ENCODE data around the gene EPS8.
A peak's percentile ranks its signal among the peaks of the same experiment; 100 is the strongest.

EPS8 gene

GRCh38 chr12:15709551-15709950 lies 79.6 kb downstream of the EPS8 start:
- TF ChIP-seq CTCF (IDR thresholded peaks at IDR 0.05) (no peak), ZFX (IDR thresholded peaks at IDR 0.05; ENCODE audit: borderline replicate concordance) (no peak)
- no peak overlapping the region for H3K27ac ChIP-seq

DNA sequence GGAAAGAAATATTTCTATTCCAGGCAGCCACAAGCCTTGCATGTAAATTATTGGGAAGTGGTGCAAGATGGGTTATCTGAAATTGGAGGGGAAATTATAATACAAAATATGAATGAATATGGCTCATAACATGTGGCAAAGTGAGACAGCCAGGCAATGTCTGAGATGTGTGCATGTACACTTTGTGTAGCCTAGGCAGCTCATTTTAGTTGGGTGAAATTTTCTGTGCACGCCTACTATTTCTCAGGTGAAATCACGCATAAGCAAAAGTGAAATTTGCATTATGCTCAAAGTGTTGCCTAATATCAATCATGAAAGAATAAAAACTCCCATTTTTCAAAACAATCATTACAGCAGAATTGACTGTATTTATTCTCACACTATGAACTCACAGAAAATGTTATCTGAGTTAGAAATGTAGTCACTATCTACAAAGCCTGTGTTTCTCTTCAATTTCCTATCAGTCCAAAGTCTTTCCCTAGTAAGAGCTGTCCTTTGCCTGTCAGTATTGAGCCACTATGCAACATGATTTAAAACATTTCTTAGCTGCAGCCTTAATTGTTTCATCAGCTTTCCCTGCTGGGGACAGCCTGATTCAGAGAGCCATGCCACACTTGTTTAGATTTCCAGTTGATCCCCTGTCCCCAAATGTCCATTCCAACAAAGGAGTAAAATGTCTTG lies 80.7 kb downstream of the EPS8 start:
- TF ChIP-seq CTCF (IDR thresholded peaks at IDR 0.05) = no peak
- TF ChIP-seq ZFX (IDR thresholded peaks at IDR 0.05; ENCODE audit: borderline replicate concordance) = no peak

DNA sequence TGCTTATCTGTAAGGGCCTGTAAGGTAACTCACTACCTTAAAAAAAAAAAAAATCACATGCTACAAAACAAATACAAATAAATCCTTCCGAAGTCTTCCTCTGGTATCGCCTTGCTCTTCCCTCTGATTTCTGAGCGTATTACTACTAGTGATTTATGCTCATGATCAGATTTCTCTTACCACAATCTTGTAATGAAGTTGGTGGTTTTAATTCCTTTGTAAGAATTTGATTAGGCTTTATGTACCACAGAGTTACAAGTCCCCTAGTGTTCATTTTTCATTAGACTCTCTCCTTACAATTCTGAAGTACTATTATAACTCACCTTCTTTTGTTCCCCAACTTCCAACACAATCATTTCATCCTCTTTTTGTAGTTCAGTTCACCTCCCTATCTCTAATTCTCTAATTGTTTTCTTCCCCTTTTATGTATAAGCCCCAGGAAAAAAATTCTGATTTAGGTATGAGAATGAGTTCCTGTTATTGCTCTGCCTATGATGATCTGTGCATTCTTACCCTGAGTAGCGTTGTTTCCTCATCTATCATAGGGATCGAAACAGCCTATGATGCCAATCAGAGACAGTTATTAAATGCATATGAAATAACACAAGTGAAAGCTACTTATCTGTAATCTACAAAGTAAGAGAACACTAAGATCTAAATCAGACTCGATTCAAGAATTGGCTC lies 81.5 kb downstream of the EPS8 start:
- TF ChIP-seq ZFX (IDR thresholded peaks at IDR 0.05; ENCODE audit: borderline replicate concordance) (no peak), CTCF (IDR thresholded peaks at IDR 0.05) (no peak)

More for the DNA sequence above, 80.7 kb downstream of the EPS8 start:
- H3K27ac ChIP-seq = no peak overlapping the region

DNA sequence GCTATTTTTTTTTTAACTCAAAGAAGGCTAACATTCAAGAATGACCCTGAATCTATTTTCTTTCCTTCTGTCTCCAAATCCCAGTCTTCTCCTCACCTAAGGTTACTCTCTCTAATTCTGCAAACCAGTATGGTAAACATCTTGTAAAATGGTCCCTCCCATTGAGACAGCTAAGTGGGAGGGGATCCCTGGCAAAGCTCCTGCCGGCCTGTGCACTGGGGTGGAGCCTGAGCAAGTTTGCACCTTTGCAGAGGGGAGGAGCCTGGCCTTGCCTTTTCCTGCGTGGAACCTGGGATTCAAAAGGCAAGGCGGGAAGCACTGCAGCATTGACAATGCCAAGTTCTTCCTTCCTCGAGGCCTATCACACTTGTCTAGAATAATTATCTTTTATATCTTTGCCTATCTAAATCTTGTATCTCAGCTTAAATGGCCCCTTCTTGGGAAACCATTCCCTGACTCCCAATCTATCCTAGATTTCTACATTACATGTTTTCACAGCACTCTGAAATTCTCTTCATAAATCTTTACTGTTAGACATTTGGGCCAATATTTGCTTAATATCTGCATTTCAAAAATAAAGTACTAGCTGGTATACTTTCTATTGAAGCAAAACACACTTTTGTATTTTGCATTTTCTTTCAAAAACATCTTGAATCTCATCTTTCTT lies 83.0 kb downstream of the EPS8 start:
- no peak for TF ChIP-seq CTCF (IDR thresholded peaks at IDR 0.05)
- no peak for TF ChIP-seq ZFX (IDR thresholded peaks at IDR 0.05; ENCODE audit: borderline replicate concordance)
- H3K27ac ChIP-seq = peak overlapping the region; percentile 35

More for the DNA sequence above, 81.5 kb downstream of the EPS8 start:
- no peak overlapping the region for H3K27ac ChIP-seq

- TF ChIP-seq CTCF (IDR thresholded peaks at IDR 0.05) (no peak), ZFX (IDR thresholded peaks at IDR 0.05; ENCODE audit: borderline replicate concordance) (no peak)
- H3K27ac ChIP-seq = peak overlapping the region; percentile 35
Measured at GRCh38 chr12:15705606-15706005, 83.6 kb downstream of the EPS8 start.

- H3K27ac ChIP-seq = no peak overlapping the region
- TF ChIP-seq CTCF (IDR thresholded peaks at IDR 0.05) = no peak
- TF ChIP-seq ZFX (IDR thresholded peaks at IDR 0.05; ENCODE audit: borderline replicate concordance) = no peak
Measured at GRCh38 chr12:15702276-15702675, 86.9 kb downstream of the EPS8 start.

Measured in 22Rv1 (cell line).